ENCODE measurements around the gene RUNX2.

The RUNX2 gene

GRCh38 chr6:45652416-45652815 lies 324.3 kb downstream of the RUNX2 start:
- H3K27me3 ChIP-seq (ENCODE audit: insufficient read depth, low read length): no peaks in the 10 kb centered on the region
- H3K9me2 ChIP-seq (ENCODE audit: low read depth, low read length): no peaks in the 10 kb centered on the region
- no peak overlapping the region for H3K4me2 ChIP-seq (ENCODE audit: low read length)
- no peaks in the 10 kb centered on the region for H3K79me2 ChIP-seq (ENCODE audit: insufficient read depth, low read length)
- H3K9ac ChIP-seq (ENCODE audit: low read length): no peak overlapping the region
- H3K36me3 ChIP-seq (ENCODE audit: insufficient read depth, low read length): no peaks in the 10 kb centered on the region
- no peaks in the 10 kb centered on the region for H3K4me1 ChIP-seq (ENCODE audit: insufficient read depth, low read length, severe bottlenecking)
- TF ChIP-seq EZH2 (IDR thresholded peaks at IDR 0.05; ENCODE audit: borderline replicate concordance, low read length) (no peak), CTCF (IDR thresholded peaks at IDR 0.05; ENCODE audit: low read length) (no peak)
- no peak overlapping the region for H3K4me3 ChIP-seq (ENCODE audit: low read depth, low read length, poor library complexity, severe bottlenecking)
- no peaks in the 10 kb centered on the region for H4K20me1 ChIP-seq (ENCODE audit: insufficient read depth, low read length)
- no peak overlapping the region for H3K27ac ChIP-seq (ENCODE audit: low read depth, low read length, poor library complexity, severe bottlenecking)
- H3K9me3 ChIP-seq (ENCODE audit: low read length): no peaks in the 10 kb centered on the region
- H2AFZ ChIP-seq (ENCODE audit: low read length): no peak overlapping the region
- no peaks in the 10 kb centered on the region for H3F3A ChIP-seq (ENCODE audit: insufficient read depth, low read length)

- H4K20me1 ChIP-seq (ENCODE audit: insufficient read depth, low read length): no peaks in the 10 kb centered on the region
- no peaks in the 10 kb centered on the region for H3K27me3 ChIP-seq (ENCODE audit: insufficient read depth, low read length)
- no peaks in the 10 kb centered on the region for H3K79me2 ChIP-seq (ENCODE audit: insufficient read depth, low read length)
- no peak overlapping the region for H3K9ac ChIP-seq (ENCODE audit: low read length)
- no peak for TF ChIP-seq EZH2 (IDR thresholded peaks at IDR 0.05; ENCODE audit: borderline replicate concordance, low read length)
- no peak for TF ChIP-seq CTCF (IDR thresholded peaks at IDR 0.05; ENCODE audit: low read length)
- H3K9me2 ChIP-seq (ENCODE audit: low read depth, low read length): no peaks in the 10 kb centered on the region
- H3K9me3 ChIP-seq (ENCODE audit: low read length): no peaks in the 10 kb centered on the region
- no peaks in the 10 kb centered on the region for H3K36me3 ChIP-seq (ENCODE audit: insufficient read depth, low read length)
- H3K4me3 ChIP-seq (ENCODE audit: low read depth, low read length, poor library complexity, severe bottlenecking): no peak overlapping the region
- H3F3A ChIP-seq (ENCODE audit: insufficient read depth, low read length): no peaks in the 10 kb centered on the region
- H3K27ac ChIP-seq (ENCODE audit: low read depth, low read length, poor library complexity, severe bottlenecking): no peak overlapping the region
- no peak overlapping the region for H2AFZ ChIP-seq (ENCODE audit: low read length)
- H3K4me2 ChIP-seq (ENCODE audit: low read length): no peak overlapping the region
- peaks cover 7% of the 10 kb centered on the region for H3K4me1 ChIP-seq (ENCODE audit: insufficient read depth, low read length, severe bottlenecking)
Observed at GRCh38 chr6:45653117-45653883, 325.2 kb downstream of the RUNX2 start.

GRCh38 chr6:45654673-45655072 lies 326.5 kb downstream of the RUNX2 start:
- peaks cover 20% of the 10 kb centered on the region for H3K4me1 ChIP-seq (ENCODE audit: insufficient read depth, low read length, severe bottlenecking)
- TF ChIP-seq CTCF (IDR thresholded peaks at IDR 0.05; ENCODE audit: low read length) (no peak), EZH2 (IDR thresholded peaks at IDR 0.05; ENCODE audit: borderline replicate concordance, low read length) (no peak)
- H3K36me3 ChIP-seq (ENCODE audit: insufficient read depth, low read length): no peaks in the 10 kb centered on the region
- H3K9ac ChIP-seq (ENCODE audit: low read length): no peak overlapping the region
- H3K9me2 ChIP-seq (ENCODE audit: low read depth, low read length): no peaks in the 10 kb centered on the region
- no peaks in the 10 kb centered on the region for H4K20me1 ChIP-seq (ENCODE audit: insufficient read depth, low read length)
- no peaks in the 10 kb centered on the region for H3K9me3 ChIP-seq (ENCODE audit: low read length)
- no peak overlapping the region for H3K4me3 ChIP-seq (ENCODE audit: low read depth, low read length, poor library complexity, severe bottlenecking)
- no peaks in the 10 kb centered on the region for H3F3A ChIP-seq (ENCODE audit: insufficient read depth, low read length)
- H3K27ac ChIP-seq (ENCODE audit: low read depth, low read length, poor library complexity, severe bottlenecking): no peak overlapping the region
- H3K27me3 ChIP-seq (ENCODE audit: insufficient read depth, low read length): no peaks in the 10 kb centered on the region
- no peak overlapping the region for H3K4me2 ChIP-seq (ENCODE audit: low read length)
- H2AFZ ChIP-seq (ENCODE audit: low read length): no peak overlapping the region
- no peaks in the 10 kb centered on the region for H3K79me2 ChIP-seq (ENCODE audit: insufficient read depth, low read length)

Measured in OCI-LY1 (cell line).